Peyer's patch (tissue), 4 donors: ENCODE results near the gene PLEKHG5. TPM values are rescaled to one million over a fixed set of nuclear protein-coding genes. Genes with fewer than 3 reads are reported as not detected.
A peak's percentile ranks its signal among the peaks of the same experiment; 100 is the strongest.
"Not testable (repeated sequence)": the region's sequence is repeated elsewhere in the genome, so short reads cannot be mapped to it uniquely, and the experiment has no call there.

Experiments
- DNase-seq, 3 donors: peaks; one replicate each; pipeline ENCODE4 v3.0.0-alpha.2; 2017 to 2019
- H3K27ac ChIP-seq, 4 donors: fragments of 200-600 bp; sonication (generic); one replicate each; pipeline ENCODE4 v1.5.1; 2016 to 2019
- H3K27me3 ChIP-seq, 2 donors: fragments of 200-600 bp; sonication (generic); one replicate each; pipeline ENCODE4 v1.5.1; 2019
- H3K36me3 ChIP-seq, 3 donors: fragments of 200-600 bp; sonication (generic); one replicate each; pipeline ENCODE4 v1.5.1; 2016 to 2019
- H3K4me1 ChIP-seq, 4 donors: fragments of 200-600 bp; sonication (generic); one replicate each; pipeline ENCODE4 v1.5.1; 2016 to 2019
- H3K4me3 ChIP-seq, 4 donors: fragments of 200-600 bp; sonication (generic); 1 replicate in 3 of 4; 2 replicates in 1 of 4; pipeline ENCODE4 v1.5.1; 2016 to 2019; ENCODE audit warnings: mild to moderate bottlenecking in 1 of 4
- H3K9me3 ChIP-seq, 4 donors: fragments of 200-600 bp; sonication (generic); one replicate each; pipeline ENCODE4 v1.5.1; 2016 to 2019; ENCODE audit warnings: mild to moderate bottlenecking in 1 of 4
- POLR2A ChIP-seq, 2 donors: fragments of 450-650 bp; IDR thresholded peaks; one replicate each; pipeline ENCODE4 v1.5.1; 2017; ENCODE audit warnings: antibody characterized with exemption in 2 of 2, mild to moderate bottlenecking in 2 of 2, moderate library complexity in 2 of 2
- total RNA-seq, 4 donors: library from RNA; depleted of rRNA; stranded (reverse); fragments of >200 nt; gene quantifications; one replicate each; pipeline ENCODE4 v1.1.0, GENCODE V29; 2016
- TF ChIP-seq, protein P1 (sequence below), 6 experiments: fragments of 450-650 bp in 4 of 6; fragments of 200-600 bp in 2 of 6; sonication (generic) in 1 of 6; IDR thresholded peaks; one replicate each; pipeline ENCODE4 v1.5.1; 2017 to 2019; ENCODE audit warnings: antibody characterized with exemption in 6 of 6, mild to moderate bottlenecking in 3 of 6, moderate library complexity in 1 of 6

The PLEKHG5 gene
- total RNA-seq, 4 donors from 2014 or later: 17.7 to 56.9 (median 45.4) TPM

DNA sequence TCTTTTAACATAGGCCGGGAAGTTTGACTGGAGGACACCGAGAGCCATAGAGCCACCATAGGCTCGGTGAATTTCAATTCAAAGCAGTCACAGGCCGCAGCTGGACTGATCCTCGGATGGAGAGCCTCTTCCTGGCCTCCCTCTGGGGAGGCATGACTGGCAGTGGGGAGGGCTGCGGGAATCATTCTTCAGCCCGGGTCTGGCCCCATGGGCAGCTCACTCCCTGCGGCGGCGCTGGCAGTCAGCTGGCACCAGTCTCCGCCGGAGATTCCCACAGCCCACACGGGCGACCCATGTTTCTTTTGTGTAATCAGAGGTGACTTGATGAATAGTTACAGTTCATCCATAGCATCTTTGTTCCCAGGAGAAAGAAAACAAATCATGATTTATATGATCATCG is 56.3 kb downstream of the PLEKHG5 start:
- Histone ChIP-seq H3K27ac (no peak overlapping the region), H3K36me3 (no peaks in the 10 kb centered on the region), H3K4me3 (no peak overlapping the region), H3K27me3 (peaks cover 0 to 3% of the 10 kb centered on the region in 2 donors), H3K9me3 (no peaks in the 10 kb centered on the region), H3K4me1 (peaks cover 0 to 5% (median 0%) of the 10 kb centered on the region in 4 donors)
- TF ChIP-seq, protein P1, sequence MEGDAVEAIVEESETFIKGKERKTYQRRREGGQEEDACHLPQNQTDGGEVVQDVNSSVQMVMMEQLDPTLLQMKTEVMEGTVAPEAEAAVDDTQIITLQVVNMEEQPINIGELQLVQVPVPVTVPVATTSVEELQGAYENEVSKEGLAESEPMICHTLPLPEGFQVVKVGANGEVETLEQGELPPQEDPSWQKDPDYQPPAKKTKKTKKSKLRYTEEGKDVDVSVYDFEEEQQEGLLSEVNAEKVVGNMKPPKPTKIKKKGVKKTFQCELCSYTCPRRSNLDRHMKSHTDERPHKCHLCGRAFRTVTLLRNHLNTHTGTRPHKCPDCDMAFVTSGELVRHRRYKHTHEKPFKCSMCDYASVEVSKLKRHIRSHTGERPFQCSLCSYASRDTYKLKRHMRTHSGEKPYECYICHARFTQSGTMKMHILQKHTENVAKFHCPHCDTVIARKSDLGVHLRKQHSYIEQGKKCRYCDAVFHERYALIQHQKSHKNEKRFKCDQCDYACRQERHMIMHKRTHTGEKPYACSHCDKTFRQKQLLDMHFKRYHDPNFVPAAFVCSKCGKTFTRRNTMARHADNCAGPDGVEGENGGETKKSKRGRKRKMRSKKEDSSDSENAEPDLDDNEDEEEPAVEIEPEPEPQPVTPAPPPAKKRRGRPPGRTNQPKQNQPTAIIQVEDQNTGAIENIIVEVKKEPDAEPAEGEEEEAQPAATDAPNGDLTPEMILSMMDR (IDR thresholded peaks at IDR 0.05): no peak
- TF ChIP-seq POLR2A (IDR thresholded peaks at IDR 0.05): no peak
- no peak for DNase-seq

DNA sequence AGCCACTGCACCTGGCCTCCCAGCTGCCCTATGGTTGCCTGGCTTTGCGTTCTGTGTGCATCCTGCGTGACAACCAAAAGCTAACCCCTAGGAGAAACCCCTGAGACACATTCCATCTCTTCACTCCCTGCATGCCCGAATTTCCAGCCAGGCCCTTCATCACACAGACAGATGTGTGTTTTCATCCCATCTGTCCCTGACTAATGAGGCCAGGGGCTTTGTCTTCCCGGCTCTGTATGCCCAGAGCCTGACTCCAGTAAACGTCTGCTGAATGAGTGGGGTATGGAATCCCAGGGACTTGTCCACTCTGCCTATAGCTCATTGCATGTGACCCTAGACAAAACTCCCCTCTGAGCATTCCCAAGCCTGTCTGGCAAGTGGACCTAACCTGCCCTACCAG is 57.3 kb downstream of the PLEKHG5 start:
- Histone ChIP-seq H3K36me3 (no peaks in the 10 kb centered on the region), H3K9me3 (no peaks in the 10 kb centered on the region), H3K4me3 (no peak overlapping the region), H3K4me1 (no peaks in the 10 kb centered on the region), H3K27ac (no peak overlapping the region), H3K27me3 (no peaks in the 10 kb centered on the region)
- DNase-seq: no peak
- TF ChIP-seq POLR2A (IDR thresholded peaks at IDR 0.05): no peak
- TF ChIP-seq, protein P1 (IDR thresholded peaks at IDR 0.05): no peak

- not testable (repeated sequence) for H3K36me3 ChIP-seq, H3K27ac ChIP-seq, H3K4me1 ChIP-seq, H3K9me3 ChIP-seq, H3K27me3 ChIP-seq, H3K4me3 ChIP-seq, DNase-seq
Measured at GRCh38 chr1:6431645-6432579, 59.6 kb downstream of the PLEKHG5 start.

DNA sequence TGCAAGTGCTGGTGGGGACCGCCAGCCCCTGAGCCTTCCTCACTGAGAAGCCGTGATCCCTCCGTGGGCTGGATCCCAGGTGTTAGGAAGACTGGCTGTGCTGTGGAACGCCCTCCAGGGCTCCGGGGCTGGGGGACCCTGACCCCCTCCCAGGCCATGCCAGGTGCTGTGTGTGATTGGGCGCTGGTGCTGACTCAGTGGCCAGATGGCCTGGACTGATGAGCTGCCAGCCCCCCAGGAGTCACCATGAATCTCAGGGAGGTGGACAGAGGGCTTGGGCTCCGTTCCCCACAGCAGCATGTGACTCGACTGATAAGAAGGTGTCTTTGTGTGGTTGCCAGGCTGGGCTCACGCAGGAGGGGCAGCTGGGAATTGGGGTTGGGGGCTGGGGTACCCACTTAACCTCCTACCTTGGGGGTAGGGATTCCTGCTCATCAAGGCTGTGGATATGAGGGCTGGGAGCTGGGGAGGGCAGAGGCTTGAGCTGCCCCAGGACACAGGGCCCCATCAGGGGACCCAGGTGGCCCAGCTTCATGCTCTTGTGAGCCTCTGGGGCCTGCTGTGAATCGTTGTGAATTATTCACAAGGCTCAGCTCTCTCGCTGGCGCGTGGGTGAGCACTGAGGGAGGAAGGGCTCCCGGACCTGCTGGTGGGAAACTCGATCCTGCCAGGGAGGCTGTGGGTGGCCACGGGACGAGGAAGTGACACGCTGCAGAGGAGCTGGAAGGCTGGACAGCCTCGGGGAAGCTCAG is 61.6 kb downstream of the PLEKHG5 start:
- peak in 1 of 3 donors; percentile 44 for DNase-seq
- H3K4me3 ChIP-seq, H3K9me3 ChIP-seq, H3K27ac ChIP-seq, H3K27me3 ChIP-seq, H3K36me3 ChIP-seq: not testable (repeated sequence)
- peaks cover 0 to 20% (median 4%) of the 10 kb centered on the region in 4 donors for H3K4me1 ChIP-seq

GRCh38 chr1:6428453-6428852 is 63.0 kb downstream of the PLEKHG5 start:
- not testable (repeated sequence) for H3K4me3 ChIP-seq, H3K27ac ChIP-seq, H3K9me3 ChIP-seq, H3K36me3 ChIP-seq, DNase-seq
- Histone ChIP-seq H3K4me1 (peaks cover 3 to 34% (median 14%) of the 10 kb centered on the region in 4 donors), H3K27me3 (peaks cover 0 to 22% of the 10 kb centered on the region in 2 donors)

DNA sequence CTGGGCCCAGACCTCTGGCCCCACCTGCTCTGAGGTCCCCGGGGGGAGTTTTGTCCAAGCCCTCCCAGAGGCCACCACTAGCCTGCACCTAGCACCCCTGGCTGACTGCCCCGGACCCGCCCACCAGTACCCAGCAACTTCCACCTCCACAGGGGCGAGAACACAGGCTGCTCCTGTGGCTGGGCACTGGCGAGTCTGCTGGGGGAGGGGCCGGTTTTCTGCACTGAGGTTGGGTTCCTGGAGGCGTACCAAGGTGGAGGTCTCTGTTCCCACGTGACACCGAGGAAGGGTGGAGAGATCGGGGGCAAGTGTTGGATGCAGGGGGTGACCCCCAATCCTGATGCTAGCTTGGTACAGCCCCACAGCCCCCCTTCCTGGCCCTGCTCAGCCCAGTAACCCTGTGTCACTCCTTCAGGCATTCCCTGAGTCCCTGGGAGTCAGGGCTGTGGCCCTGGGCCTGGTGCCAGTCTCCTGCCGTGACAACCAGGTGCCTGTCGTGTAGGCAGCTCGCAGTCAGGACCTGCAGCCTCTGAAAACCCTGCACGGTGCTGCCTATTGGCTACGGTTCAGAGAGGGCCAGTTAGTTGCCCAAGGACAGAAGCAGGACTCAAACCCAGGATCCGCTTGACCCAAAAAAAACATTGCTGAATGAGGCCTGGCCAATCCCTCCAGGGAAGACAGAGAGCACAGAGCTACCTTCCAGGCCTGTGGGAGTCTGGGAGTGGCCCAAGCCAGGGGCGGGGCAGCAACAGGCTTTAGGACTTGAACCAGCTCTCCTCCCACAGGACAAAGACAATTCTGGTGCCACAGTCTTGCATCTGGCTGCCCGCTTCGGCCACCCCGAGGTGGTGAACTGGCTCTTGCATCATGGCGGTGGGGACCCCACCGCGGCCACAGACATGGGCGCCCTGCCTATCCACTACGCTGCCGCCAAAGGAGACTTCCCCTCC is 63.8 kb downstream of the PLEKHG5 start:
- TF ChIP-seq, protein P1 (IDR thresholded peaks at IDR 0.05): no peak
- no peak for TF ChIP-seq POLR2A (IDR thresholded peaks at IDR 0.05)
- Histone ChIP-seq H3K27me3 (peaks cover 0 to 22% of the 10 kb centered on the region in 2 donors), H3K4me1 (peaks cover 3 to 39% (median 16%) of the 10 kb centered on the region in 4 donors)

More for the DNA sequence above, 63.8 kb downstream of the PLEKHG5 start:
- no peaks in the 10 kb centered on the region for H3K36me3 ChIP-seq
- H3K9me3 ChIP-seq: no peaks in the 10 kb centered on the region
- H3K27ac ChIP-seq: peak overlapping the region in 1 of 4 donors; percentile 16
- peak in 1 of 3 donors; percentile 73 for DNase-seq
- no peak overlapping the region for H3K4me3 ChIP-seq
